GM21515 (cell line): Measurements from ENCODE around the gene DESI1.
"Not testable (repeated sequence)": the region's sequence is repeated elsewhere in the genome, so short reads cannot be mapped to it uniquely, and the experiment has no call there.

ENCODE experiments used
- ATAC-seq: cut with Tn5 transposase; IDR thresholded peaks from one replicate; pipeline ENCODE4 v1.9.1; 2021; ENCODE audit not compliant: unreplicated experiment

Gene DESI1

GRCh38 chr22:41636467-41636866, 15.6 kb upstream of the DESI1 start:
- ATAC-seq: no peak

GRCh38 chr22:41634610-41635009, 13.8 kb upstream of the DESI1 start:
- not testable (repeated sequence) for ATAC-seq

- not testable (repeated sequence) for ATAC-seq
Observed at GRCh38 chr22:41631615-41632014, 10.8 kb upstream of the DESI1 start.

- not testable (repeated sequence) for ATAC-seq
Observed at GRCh38 chr22:41631115-41631514, 10.3 kb upstream of the DESI1 start.

- ATAC-seq: no peak
Observed at GRCh38 chr22:41625577-41625976, 4.7 kb upstream of the DESI1 start.

- no peak for ATAC-seq
Observed at GRCh38 chr22:41621911-41622179, 1.0 kb upstream of the DESI1 start.

GRCh38 chr22:41621099-41621910, 462 bp upstream of the DESI1 start, which contains the start of gene XRCC6:
XRCC6 (plus strand) TSS chr22:41621295; CDS start chr22:41622005, 710 bp downstream.
- ATAC-seq: peak; percentile 76

- no peak for ATAC-seq
Observed at GRCh38 chr22:41619979-41620588, 759 bp downstream of the DESI1 start.

GRCh38 chr22:41613456-41613855, 7.4 kb downstream of the DESI1 start:
- ATAC-seq: no peak

GRCh38 chr22:41612603-41613306, 8.1 kb downstream of the DESI1 start:
- no peak for ATAC-seq

GRCh38 chr22:41608386-41608785, 12.5 kb downstream of the DESI1 start:
- no peak for ATAC-seq

- peak; percentile 65 for ATAC-seq
Observed at GRCh38 chr22:41603873-41604332, 16.9 kb downstream of the DESI1 start.

GRCh38 chr22:41600976-41601375, 19.9 kb downstream of the DESI1 start:
- no peak for ATAC-seq

- ATAC-seq: no peak
Observed at GRCh38 chr22:41598891-41599635, 21.8 kb downstream of the DESI1 start.

GRCh38 chr22:41598081-41598480, 22.8 kb downstream of the DESI1 start:
- no peak for ATAC-seq

GRCh38 chr22:41597635-41597953, 23.2 kb downstream of the DESI1 start:
- ATAC-seq: no peak

- no peak for ATAC-seq
Observed at GRCh38 chr22:41596776-41597634, 23.8 kb downstream of the DESI1 start.

GRCh38 chr22:41595703-41596102, 25.1 kb downstream of the DESI1 start:
- ATAC-seq: no peak

GRCh38 chr22:41593336-41593960, 27.4 kb downstream of the DESI1 start:
- ATAC-seq: not testable (repeated sequence)
